ENCODE data around the gene MRTFB. TPM values are rescaled to one million over a fixed set of nuclear protein-coding genes. Genes with fewer than 3 reads are reported as not detected.
"Not testable (repeated sequence)": the region's sequence is repeated elsewhere in the genome, so short reads cannot be mapped to it uniquely, and the experiment has no call there.

Gene MRTFB
- total RNA-seq, 1 experiment from 2014 or later: 30.0 TPM

- Mint-ChIP-seq H3K36me3 (ENCODE audit: insufficient read depth, unreplicated experiment) (peaks cover 7% of the 10 kb centered on the region), H3K27ac (ENCODE audit: low read depth, unreplicated experiment) (no peak overlapping the region), H3K9me3 (ENCODE audit: unreplicated experiment) (no peaks in the 10 kb centered on the region), H3K4me1 (ENCODE audit: insufficient read depth, unreplicated experiment) (no peaks in the 10 kb centered on the region), H3K27me3 (ENCODE audit: insufficient read depth, unreplicated experiment) (no peaks in the 10 kb centered on the region), H3K4me3 (ENCODE audit: unreplicated experiment) (no peak overlapping the region)
- CTCF ChIA-PET: interaction anchor here (0.9 to 1.4 kb wide), 2 partner anchors 14 to 200 kb away, joined by 3 to 4 read pairs; partner anchors contain the start of gene ERCC4
- DNase-seq (ENCODE audit: unreplicated experiment): no peak
- BruUV-seq (replicated peaks): no TSS peak
- POLR2A ChIA-PET: no interaction called here
- intact Hi-C loops (cut with micrococcal nuclease): no loop called here
- TF ChIP-seq, protein P1, sequence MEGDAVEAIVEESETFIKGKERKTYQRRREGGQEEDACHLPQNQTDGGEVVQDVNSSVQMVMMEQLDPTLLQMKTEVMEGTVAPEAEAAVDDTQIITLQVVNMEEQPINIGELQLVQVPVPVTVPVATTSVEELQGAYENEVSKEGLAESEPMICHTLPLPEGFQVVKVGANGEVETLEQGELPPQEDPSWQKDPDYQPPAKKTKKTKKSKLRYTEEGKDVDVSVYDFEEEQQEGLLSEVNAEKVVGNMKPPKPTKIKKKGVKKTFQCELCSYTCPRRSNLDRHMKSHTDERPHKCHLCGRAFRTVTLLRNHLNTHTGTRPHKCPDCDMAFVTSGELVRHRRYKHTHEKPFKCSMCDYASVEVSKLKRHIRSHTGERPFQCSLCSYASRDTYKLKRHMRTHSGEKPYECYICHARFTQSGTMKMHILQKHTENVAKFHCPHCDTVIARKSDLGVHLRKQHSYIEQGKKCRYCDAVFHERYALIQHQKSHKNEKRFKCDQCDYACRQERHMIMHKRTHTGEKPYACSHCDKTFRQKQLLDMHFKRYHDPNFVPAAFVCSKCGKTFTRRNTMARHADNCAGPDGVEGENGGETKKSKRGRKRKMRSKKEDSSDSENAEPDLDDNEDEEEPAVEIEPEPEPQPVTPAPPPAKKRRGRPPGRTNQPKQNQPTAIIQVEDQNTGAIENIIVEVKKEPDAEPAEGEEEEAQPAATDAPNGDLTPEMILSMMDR (IDR thresholded peaks at IDR 0.05; ENCODE audit: unreplicated experiment): no peak
Measured at GRCh38 chr16:14119799-14120198, 48.7 kb downstream of the MRTFB start.

DNA sequence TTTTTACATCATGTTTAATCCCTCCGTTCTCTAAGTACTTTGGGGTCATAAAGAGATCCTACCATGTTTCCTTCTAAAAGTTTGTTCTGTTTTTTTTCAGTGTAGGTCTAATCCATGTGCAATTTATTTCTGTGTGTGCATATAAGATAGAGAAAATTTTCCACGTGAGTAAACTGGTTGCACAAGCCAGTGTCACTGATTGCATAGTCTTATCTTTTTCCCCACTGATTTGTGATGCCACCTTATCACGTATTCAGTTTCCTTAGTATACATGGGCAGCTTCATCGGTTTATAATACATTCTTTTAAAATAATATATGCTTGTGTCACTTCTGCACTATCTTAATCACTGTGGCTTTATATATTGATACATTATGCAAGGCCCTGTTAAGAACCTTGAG is 49.2 kb downstream of the MRTFB start:
- Mint-ChIP-seq H3K36me3 (ENCODE audit: insufficient read depth, unreplicated experiment) (peaks cover 7% of the 10 kb centered on the region), H3K4me1 (ENCODE audit: insufficient read depth, unreplicated experiment) (no peaks in the 10 kb centered on the region), H3K9me3 (ENCODE audit: unreplicated experiment) (no peaks in the 10 kb centered on the region), H3K27ac (ENCODE audit: low read depth, unreplicated experiment) (peak overlapping the region; percentile 6), H3K4me3 (ENCODE audit: unreplicated experiment) (no peak overlapping the region), H3K27me3 (ENCODE audit: insufficient read depth, unreplicated experiment) (no peaks in the 10 kb centered on the region)
- intact Hi-C loops (cut with micrococcal nuclease): no loop called here
- CTCF ChIA-PET: no interaction called here
- TF ChIP-seq, protein P1 (IDR thresholded peaks at IDR 0.05; ENCODE audit: unreplicated experiment): no peak
- no peak for DNase-seq (ENCODE audit: unreplicated experiment)
- BruUV-seq (replicated peaks): no TSS peak
- POLR2A ChIA-PET: no interaction called here

DNA sequence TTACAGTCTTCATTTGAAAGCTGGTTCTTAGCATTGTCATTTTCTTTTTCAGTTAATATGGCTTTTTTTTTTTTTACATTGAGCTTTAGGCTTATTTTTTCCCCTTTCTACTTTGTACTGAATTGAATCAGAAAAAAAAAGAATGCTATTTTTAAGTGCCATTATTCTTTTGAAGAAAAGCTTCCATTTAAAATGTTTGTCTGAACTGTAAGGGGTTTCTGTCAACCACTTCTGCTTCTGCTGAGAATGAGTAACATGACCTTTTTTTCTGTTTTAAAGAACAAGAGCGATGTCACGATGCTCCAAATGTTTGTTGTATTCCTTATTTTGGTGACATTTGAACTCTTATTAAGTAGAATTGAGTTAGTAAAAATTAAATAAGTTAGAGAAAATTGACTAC is 50.0 kb downstream of the MRTFB start:
- H3K4me1 Mint-ChIP-seq (ENCODE audit: insufficient read depth, unreplicated experiment): no peaks in the 10 kb centered on the region
- H3K27me3 Mint-ChIP-seq (ENCODE audit: insufficient read depth, unreplicated experiment): no peaks in the 10 kb centered on the region
- POLR2A ChIA-PET: no interaction called here
- H3K36me3 Mint-ChIP-seq (ENCODE audit: insufficient read depth, unreplicated experiment): peaks cover 7% of the 10 kb centered on the region
- DNase-seq (ENCODE audit: unreplicated experiment): no peak
- no peaks in the 10 kb centered on the region for H3K9me3 Mint-ChIP-seq (ENCODE audit: unreplicated experiment)
- no peak overlapping the region for H3K27ac Mint-ChIP-seq (ENCODE audit: low read depth, unreplicated experiment)
- CTCF ChIA-PET: no interaction called here
- no peak overlapping the region for H3K4me3 Mint-ChIP-seq (ENCODE audit: unreplicated experiment)
- intact Hi-C loops (cut with micrococcal nuclease): no loop called here
- no TSS peak for BruUV-seq (replicated peaks)
- TF ChIP-seq, protein P1 (IDR thresholded peaks at IDR 0.05; ENCODE audit: unreplicated experiment): no peak

GRCh38 chr16:14121872-14122271 is 50.8 kb downstream of the MRTFB start:
- no TSS peak for BruUV-seq (replicated peaks)
- H3K4me3 Mint-ChIP-seq (ENCODE audit: unreplicated experiment): no peak overlapping the region
- POLR2A ChIA-PET: no interaction called here
- DNase-seq (ENCODE audit: unreplicated experiment): no peak
- no peaks in the 10 kb centered on the region for H3K9me3 Mint-ChIP-seq (ENCODE audit: unreplicated experiment)
- H3K27me3 Mint-ChIP-seq (ENCODE audit: insufficient read depth, unreplicated experiment): no peaks in the 10 kb centered on the region
- no peaks in the 10 kb centered on the region for H3K4me1 Mint-ChIP-seq (ENCODE audit: insufficient read depth, unreplicated experiment)
- no peak overlapping the region for H3K27ac Mint-ChIP-seq (ENCODE audit: low read depth, unreplicated experiment)
- TF ChIP-seq, protein P1 (IDR thresholded peaks at IDR 0.05; ENCODE audit: unreplicated experiment): no peak
- CTCF ChIA-PET: no interaction called here
- intact Hi-C loops (cut with micrococcal nuclease): no loop called here
- peaks cover 7% of the 10 kb centered on the region for H3K36me3 Mint-ChIP-seq (ENCODE audit: insufficient read depth, unreplicated experiment)

DNA sequence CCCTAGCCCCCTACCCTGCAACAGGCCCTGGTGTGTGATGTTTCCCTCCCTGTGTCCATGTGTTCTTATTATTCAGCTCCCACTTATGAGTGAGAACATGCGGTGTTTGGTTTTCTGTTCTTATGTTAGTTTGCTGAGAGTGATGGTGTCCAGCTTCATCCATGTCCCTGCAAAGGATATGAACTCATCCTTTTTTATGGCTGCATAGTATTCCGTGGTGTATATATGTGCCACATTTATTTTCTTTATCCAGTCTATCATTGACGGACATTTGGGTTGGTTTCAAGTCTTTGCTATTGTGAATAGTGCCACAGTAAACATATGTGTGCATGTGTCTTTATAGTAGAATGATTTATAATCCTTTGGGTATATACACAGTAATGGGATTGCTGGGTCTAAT is 51.3 kb downstream of the MRTFB start:
- intact Hi-C loops (cut with micrococcal nuclease); H3K27me3 Mint-ChIP-seq (ENCODE audit: insufficient read depth, unreplicated experiment); H3K27ac Mint-ChIP-seq (ENCODE audit: low read depth, unreplicated experiment); DNase-seq (ENCODE audit: unreplicated experiment); H3K36me3 Mint-ChIP-seq (ENCODE audit: insufficient read depth, unreplicated experiment); POLR2A ChIA-PET; H3K4me1 Mint-ChIP-seq (ENCODE audit: insufficient read depth, unreplicated experiment); H3K9me3 Mint-ChIP-seq (ENCODE audit: unreplicated experiment); H3K4me3 Mint-ChIP-seq (ENCODE audit: unreplicated experiment); BruUV-seq (replicated peaks): not testable (repeated sequence)
- CTCF ChIA-PET: interaction anchor here (0.6 kb wide), 1 partner anchor 558 kb away, joined by 5 read pairs; no protein-coding TSS in a partner anchor

Measured in MCF 10A (cell line).